GM12878 (cell line): ENCODE measurements around the gene COMMD7. TPM values are rescaled to one million over a fixed set of nuclear protein-coding genes. Genes with fewer than 3 reads are reported as not detected.
"Not testable (repeated sequence)": the region's sequence is repeated elsewhere in the genome, so short reads cannot be mapped to it uniquely, and the experiment has no call there.

Experiments
- ATAC-seq: fragments of 200-7000 bp; cut with Tn5 transposase; 3 replicates; pipeline ENCODE4 v1.9.1; 2020; ENCODE audit warnings: mild to moderate bottlenecking, moderate library complexity
- BruUV-seq: library from RNA; stranded (reverse); fragments of 400-500 nt; replicated peaks from 2 replicates; lab custom pipeline; 2021; lab: Mats Ljungman, UMichigan
- CTCF ChIA-PET: fragments of 300-600 bp; sonication (Branson Sonifier 250); formaldehyde crosslinking; extraction: SDS; loops from one replicate; lab custom pipeline; 2021; ENCODE audit warnings: inconsistent platforms; lab: Yijun Ruan, JAX
- POLR2A ChIA-PET: fragments of 350-600 bp; formaldehyde crosslinking; extraction: SDS; loops from one replicate; lab custom pipeline; 2021; ENCODE audit warnings: inconsistent platforms; lab: Charles Lee
- RAD21 ChIA-PET: fragments of 300-600 bp; sonication (Branson Sonifier 250); formaldehyde crosslinking; loops from one replicate; lab custom pipeline; 2023; ENCODE audit warnings: antibody characterized with exemption; ENCODE audit not compliant: unreplicated experiment; lab: Charles Lee
- SMC1A ChIA-PET: fragments of 300-600 bp; sonication (Branson Sonifier 250); formaldehyde crosslinking; loops from one replicate; lab custom pipeline; 2023; ENCODE audit not compliant: unreplicated experiment, uncharacterized antibody; lab: Charles Lee
- DNase-seq: peaks from one replicate; pipeline ENCODE4 v3.0.0-alpha.2; 2011; ENCODE audit warnings: low read depth, low spot score
- FAIRE-seq: peaks from 3 replicates; lab custom pipeline; 2011; peaks lifted over from hg19 to GRCh38; lab: Jason Lieb, UNC
- H2AFZ ChIP-seq: 2 replicates; pipeline ENCODE4 v1.6.0; 2011; ENCODE audit warnings: low read depth, low read length, control low read depth; ENCODE audit not compliant: control insufficient read depth
- H3K27ac ChIP-seq: 2 replicates; pipeline ENCODE4 v1.5.1; 2011; ENCODE audit warnings: control low read depth; ENCODE audit not compliant: control insufficient read depth, insufficient read depth
- H3K27me3 ChIP-seq, 2 experiments: replicated peaks in 1 of 2; 2 replicates each; pipeline versions ENCODE4 v1.6.0 to v1.6.1; 2011; ENCODE audit warnings: low read length in 1 of 2; ENCODE audit not compliant: control insufficient read depth in 2 of 2, insufficient read depth in 2 of 2
- H3K36me3 ChIP-seq, 2 experiments: 2 replicates each; pipeline ENCODE4 v1.5.1; 2011; ENCODE audit warnings: low read length in 1 of 2; ENCODE audit not compliant: control insufficient read depth in 2 of 2, insufficient read depth in 2 of 2
- H3K4me1 ChIP-seq: 2 replicates; pipeline ENCODE4 v1.6.1; 2011; ENCODE audit warnings: mild to moderate bottlenecking, low read length, moderate library complexity, mixed read lengths; ENCODE audit not compliant: control insufficient read depth, insufficient read depth
- H3K4me2 ChIP-seq: 2 replicates; pipeline ENCODE4 v1.6.0; 2011; ENCODE audit warnings: control low read depth; ENCODE audit not compliant: control insufficient read depth, insufficient read depth
- H3K4me3 ChIP-seq: fragments of 200-600 bp; sonication (generic); 2 replicates; pipeline ENCODE4 v1.5.1; 2016
- H3K79me2 ChIP-seq: 2 replicates; pipeline ENCODE4 v1.6.0; 2011; ENCODE audit warnings: low read length; ENCODE audit not compliant: control insufficient read depth, insufficient read depth
- H3K9ac ChIP-seq: 2 replicates; pipeline ENCODE4 v1.8.0; 2011; ENCODE audit warnings: low read length, control low read depth, mixed read lengths; ENCODE audit not compliant: control insufficient read depth, insufficient read depth
- H3K9me3 ChIP-seq: replicated peaks from 3 replicates; pipeline ENCODE4 v1.5.1; 2011; ENCODE audit warnings: mild to moderate bottlenecking, low read length; ENCODE audit not compliant: control insufficient read depth, insufficient read depth
- H4K20me1 ChIP-seq: 2 replicates; pipeline ENCODE4 v1.6.0; 2011; ENCODE audit not compliant: control insufficient read depth, insufficient read depth
- BHLHE40 ChIP-seq, 2 experiments: fragments of 450-650 bp in 1 of 2; IDR thresholded peaks; 2 replicates each; pipeline ENCODE4 v1.6.1; 2011 to 2017; ENCODE audit warnings: low read depth in 2 of 2, borderline replicate concordance in 1 of 2, improper control_type of control experiment in 1 of 2, low read length in 1 of 2, mild to moderate bottlenecking in 1 of 2
- EED ChIP-seq: sonication (generic); IDR thresholded peaks from 2 replicates; pipeline ENCODE4 v1.6.1; 2016; ENCODE audit warnings: antibody characterized with exemption, low read depth
- ETV6 ChIP-seq, 2 experiments: fragments of 450-650 bp in 1 of 2; IDR thresholded peaks in 1 of 2; conservative IDR thresholded peaks in 1 of 2; 2 replicates each; pipeline ENCODE4 v1.6.1; 2014; ENCODE audit warnings: antibody characterized with exemption in 1 of 2, borderline replicate concordance in 1 of 2, low read depth in 1 of 2, mild to moderate bottlenecking in 1 of 2, moderate library complexity in 1 of 2
- KLF5 ChIP-seq: fragments of 450-650 bp; IDR thresholded peaks from 2 replicates; pipeline ENCODE4 v1.6.1; 2014; ENCODE audit warnings: mild to moderate bottlenecking; ENCODE audit not compliant: partially characterized antibody
- NKRF ChIP-seq: fragments of 450-650 bp; conservative IDR thresholded peaks from 2 replicates; pipeline ENCODE4 v1.6.1; 2017; ENCODE audit warnings: mild to moderate bottlenecking, moderate library complexity
- SMAD5 ChIP-seq: IDR thresholded peaks from 2 replicates; pipeline ENCODE4 v1.6.1; 2016; ENCODE audit warnings: antibody characterized with exemption, low read depth
- SMARCA5 ChIP-seq: fragments of 450-650 bp; IDR thresholded peaks from 2 replicates; pipeline ENCODE4 v1.6.1; 2017; ENCODE audit warnings: mild to moderate bottlenecking
- TCF12 ChIP-seq: IDR thresholded peaks from 2 replicates; pipeline ENCODE4 v1.6.1; 2011; ENCODE audit warnings: low read depth, mild to moderate bottlenecking, low read length
- USF1 ChIP-seq: IDR thresholded peaks from 2 replicates; pipeline ENCODE4 v1.6.1; 2011; ENCODE audit warnings: borderline replicate concordance, low read depth, mild to moderate bottlenecking, moderate library complexity, mixed read lengths, low read length; ENCODE audit not compliant: insufficient read depth; ENCODE audit errors: extremely low read length
- USF2 ChIP-seq: IDR thresholded peaks from 2 replicates; pipeline ENCODE4 v1.6.1; 2011; ENCODE audit warnings: low read depth, low read length, improper control_type of control experiment, borderline replicate concordance
- ZBED1 ChIP-seq: IDR thresholded peaks from 2 replicates; pipeline ENCODE4 v1.6.1; 2016; ENCODE audit warnings: borderline replicate concordance
- WGBS: methylation state at CpG from one replicate; pipeline ENCODE4 v1.1.6; 2016; ENCODE audit warnings: low lambda C conversion rate; ENCODE audit not compliant: insufficient replicate concordance, insufficient coverage; ENCODE audit errors: missing lambda C conversion rate; 5-methylcytosine and 5-hydroxymethylcytosine counted together
- in situ Hi-C: fragments of 300-500 bp; cut with MboI; formaldehyde crosslinking; loops from 9 replicates; pipeline ENCODE4 v1.14.3; 2018; ENCODE audit warnings: mixed read lengths
- intact Hi-C: fragments of 100-400 bp; cut with micrococcal nuclease; formaldehyde crosslinking; loops from one replicate; pipeline ENCODE4 v1.14.2; 2022; ENCODE audit not compliant: unreplicated experiment
- polyA plus RNA-seq, 11 experiments: library from polyadenylated mRNA; depleted of rRNA in 4 of 11; unstranded in 6 of 11; stranded (reverse) in 5 of 11; fragments of >200 nt; fragmentation: Nextera tagmentation in 4 of 11; fragmentation: Illumina TruSeq in 1 of 11; extraction: Ambion mirVana in 4 of 11; extraction: Trizol in 1 of 11; gene quantifications; 1 replicate in 1 of 11; 2 replicates in 10 of 11; pipeline versions ENCODE4 v1.2.1 to v1.2.3, GENCODE V29; 2011 to 2016; ENCODE audit warnings: inconsistent platforms in 2 of 11, missing spikeins in 2 of 11, low read depth in 1 of 11
- total RNA-seq, 4 experiments: library from RNA; depleted of rRNA in 3 of 4; stranded (reverse); fragments of >200 nt in 3 of 4; fragmentation: Illumina TruSeq in 1 of 4; extraction: Trizol in 1 of 4; gene quantifications; 2 replicates each; pipeline versions ENCODE4 v1.2.1 to v1.2.3, GENCODE V29; 2013 to 2021

COMMD7 gene
- total and polyA plus RNA-seq, 10 of the 15 experiments (the other 5 are each of a cell fraction or from before 2014, with no cell fraction given) = 9.1 to 61.0 (median 27.7) TPM

- in situ Hi-C loops = no loop called here
- SMC1A ChIA-PET = no interaction called here
- no peak for FAIRE-seq
- BruUV-seq = no TSS peak
- H3K9ac ChIP-seq = no peak overlapping the region
- no peaks in the 10 kb centered on the region for H3K4me1 ChIP-seq
- no peak for DNase-seq
- TF ChIP-seq KLF5 (no peak), SMARCA5 (no peak), EED (no peak), TCF12 (no peak), ZBED1 (no peak), NKRF (no peak), USF2 (no peak), ETV6 (conservative IDR thresholded peaks at IDR 0.05 in 1 of 2, IDR thresholded peaks at IDR 0.05 in 1 of 2; ENCODE audit: borderline replicate concordance in 1 of 2, low read depth in 1 of 2) (no peak), USF1 (no peak), BHLHE40 (IDR thresholded peaks at IDR 0.05; ENCODE audit: borderline replicate concordance in 1 of 2, low read depth in 2 of 2, low read length in 1 of 2) (no peak), SMAD5 (no peak)
- H3K36me3 ChIP-seq = peaks cover 0 to 1% of the 10 kb centered on the region in 2 experiments; a peak in 2 of 4 replicates
- no peak overlapping the region for H3K27ac ChIP-seq
- no peaks in the 10 kb centered on the region for H3K27me3 ChIP-seq
- ATAC-seq = no peak
- H3K4me2 ChIP-seq = no peak overlapping the region
- no peaks in the 10 kb centered on the region for H3K79me2 ChIP-seq
- H3K9me3 ChIP-seq = no peaks in the 10 kb centered on the region
- POLR2A ChIA-PET = no interaction called here
- H4K20me1 ChIP-seq = no peaks in the 10 kb centered on the region
- H2AFZ ChIP-seq = no peak overlapping the region
- RAD21 ChIA-PET = no interaction called here
- WGBS = 99% methylated on average over 5 of the region's 5 CpGs
- no peak overlapping the region for H3K4me3 ChIP-seq
- intact Hi-C loops = no loop called here
- CTCF ChIA-PET = no interaction called here
Measured at GRCh38 chr20:32709632-32710121, 33.6 kb downstream of the COMMD7 start.

GRCh38 chr20:32709029-32709631 is 34.1 kb downstream of the COMMD7 start:
- H3K9ac ChIP-seq, ATAC-seq, H2AFZ ChIP-seq, SMC1A ChIA-PET, FAIRE-seq, POLR2A ChIA-PET, in situ Hi-C loops, H4K20me1 ChIP-seq, H3K4me3 ChIP-seq, H3K79me2 ChIP-seq, H3K9me3 ChIP-seq, H3K27me3 ChIP-seq, H3K27ac ChIP-seq, intact Hi-C loops, RAD21 ChIA-PET, BruUV-seq, DNase-seq, H3K36me3 ChIP-seq, H3K4me2 ChIP-seq, H3K4me1 ChIP-seq: not testable (repeated sequence)
- 59% methylated on average over 15 of the region's 15 CpGs for WGBS
- CTCF ChIA-PET = interaction anchor here (0.7 kb wide), 1 partner anchor 69 kb away, joined by 3 read pairs; no protein-coding TSS in a partner anchor
